Cardiac muscle cell (in vitro differentiated cells and primary cell): ENCODE results near the gene SH3RF3. TPM values are rescaled to one million over a fixed set of nuclear protein-coding genes. Genes with fewer than 3 reads are reported as not detected.

Source experiments
- DNase-seq, 2 donors: peaks; one replicate each; pipeline versions ENCODE4 v3.0.0 to v3.0.0-alpha.2; 2010 to 2017; ENCODE audit warnings: low read depth in 1 of 2, low spot score in 1 of 2
- H3K27ac ChIP-seq: fragments of 200-600 bp; sonication (generic); 2 replicates; pipeline ENCODE4 v1.5.1; 2016
- H3K27me3 ChIP-seq: fragments of 200-600 bp; sonication (generic); 2 replicates; pipeline ENCODE4 v1.6.0; 2016; ENCODE audit warnings: control low read depth
- H3K36me3 ChIP-seq: fragments of 200-600 bp; sonication (generic); 2 replicates; pipeline ENCODE4 v1.5.1; 2016; ENCODE audit warnings: control low read depth
- H3K4me1 ChIP-seq: fragments of 200-600 bp; sonication (generic); 2 replicates; pipeline ENCODE4 v1.8.1; 2017; ENCODE audit warnings: low read depth, mild to moderate bottlenecking, mixed run types
- H3K4me3 ChIP-seq: fragments of 200-600 bp; sonication (generic); 2 replicates; pipeline ENCODE4 v1.5.1; 2016; ENCODE audit warnings: mild to moderate bottlenecking
- H3K9me3 ChIP-seq: fragments of 200-600 bp; sonication (generic); 2 replicates; pipeline ENCODE4 v1.5.1; 2017; ENCODE audit warnings: low read depth, mild to moderate bottlenecking, control low read depth
- polyA plus RNA-seq: library from polyadenylated mRNA; unstranded; fragments of >200 nt; fragmentation: Nextera tagmentation; extraction: Ambion mirVana; gene quantifications from 2 replicates; pipeline ENCODE4 v1.2.1, GENCODE V29; 2016
- total RNA-seq: library from RNA; depleted of rRNA; stranded (reverse); fragments of >200 nt; gene quantifications from 2 replicates; pipeline ENCODE4 v1.2.3, GENCODE V29; 2016
- TF ChIP-seq, protein P1 (sequence below): IDR thresholded peaks from 2 replicates; pipeline ENCODE4 v1.5.1; 2012; ENCODE audit warnings: low read depth, mild to moderate bottlenecking, low read length

SH3RF3 gene
- total and polyA plus RNA-seq, 2 experiments from 2014 or later: 1.2 to 1.7 TPM

- Histone ChIP-seq H3K27ac (no peak overlapping the region), H3K27me3 (no peaks in the 10 kb centered on the region), H3K4me1 (no peaks in the 10 kb centered on the region), H3K36me3 (no peaks in the 10 kb centered on the region), H3K4me3 (no peak overlapping the region), H3K9me3 (no peaks in the 10 kb centered on the region)
- DNase-seq: peak in 1 of 2 donors; percentile 72
- TF ChIP-seq, protein P1, sequence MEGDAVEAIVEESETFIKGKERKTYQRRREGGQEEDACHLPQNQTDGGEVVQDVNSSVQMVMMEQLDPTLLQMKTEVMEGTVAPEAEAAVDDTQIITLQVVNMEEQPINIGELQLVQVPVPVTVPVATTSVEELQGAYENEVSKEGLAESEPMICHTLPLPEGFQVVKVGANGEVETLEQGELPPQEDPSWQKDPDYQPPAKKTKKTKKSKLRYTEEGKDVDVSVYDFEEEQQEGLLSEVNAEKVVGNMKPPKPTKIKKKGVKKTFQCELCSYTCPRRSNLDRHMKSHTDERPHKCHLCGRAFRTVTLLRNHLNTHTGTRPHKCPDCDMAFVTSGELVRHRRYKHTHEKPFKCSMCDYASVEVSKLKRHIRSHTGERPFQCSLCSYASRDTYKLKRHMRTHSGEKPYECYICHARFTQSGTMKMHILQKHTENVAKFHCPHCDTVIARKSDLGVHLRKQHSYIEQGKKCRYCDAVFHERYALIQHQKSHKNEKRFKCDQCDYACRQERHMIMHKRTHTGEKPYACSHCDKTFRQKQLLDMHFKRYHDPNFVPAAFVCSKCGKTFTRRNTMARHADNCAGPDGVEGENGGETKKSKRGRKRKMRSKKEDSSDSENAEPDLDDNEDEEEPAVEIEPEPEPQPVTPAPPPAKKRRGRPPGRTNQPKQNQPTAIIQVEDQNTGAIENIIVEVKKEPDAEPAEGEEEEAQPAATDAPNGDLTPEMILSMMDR: no peak
These were observed 138.2 kb downstream of the SH3RF3 start for GRCh38 chr2:109266998-109267854.

DNA sequence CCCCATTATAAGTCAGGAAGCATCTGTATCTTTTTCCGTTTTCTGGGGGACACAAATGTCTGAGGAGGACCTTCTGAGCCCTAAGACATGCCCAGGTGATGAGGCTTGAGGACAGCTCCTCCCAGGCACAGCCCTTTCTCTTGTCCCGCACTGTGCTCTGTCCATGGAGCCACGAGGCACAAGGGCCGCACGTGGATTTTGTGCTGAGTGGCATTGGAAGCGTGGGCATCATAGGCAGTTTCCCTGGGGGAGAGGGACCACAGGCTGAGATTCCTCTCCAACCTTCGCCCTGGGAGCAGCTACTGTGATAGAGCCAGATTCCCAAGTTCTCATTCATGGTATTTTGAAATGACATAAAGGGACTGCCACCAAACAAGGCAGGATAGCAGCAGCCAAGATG is 139.9 kb downstream of the SH3RF3 start:
- H3K4me1 ChIP-seq: no peaks in the 10 kb centered on the region
- H3K27me3 ChIP-seq: no peaks in the 10 kb centered on the region
- DNase-seq: no peak
- no peaks in the 10 kb centered on the region for H3K36me3 ChIP-seq
- H3K4me3 ChIP-seq: no peak overlapping the region
- H3K9me3 ChIP-seq: no peaks in the 10 kb centered on the region
- TF ChIP-seq, protein P1: no peak
- no peak overlapping the region for H3K27ac ChIP-seq

GRCh38 chr2:109269706-109270504 is 140.9 kb downstream of the SH3RF3 start:
- Histone ChIP-seq H3K27me3 (no peaks in the 10 kb centered on the region), H3K4me3 (no peak overlapping the region), H3K27ac (no peak overlapping the region), H3K36me3 (no peaks in the 10 kb centered on the region), H3K9me3 (no peaks in the 10 kb centered on the region), H3K4me1 (no peaks in the 10 kb centered on the region)
- DNase-seq: no peak
- TF ChIP-seq, protein P1: no peak

DNA sequence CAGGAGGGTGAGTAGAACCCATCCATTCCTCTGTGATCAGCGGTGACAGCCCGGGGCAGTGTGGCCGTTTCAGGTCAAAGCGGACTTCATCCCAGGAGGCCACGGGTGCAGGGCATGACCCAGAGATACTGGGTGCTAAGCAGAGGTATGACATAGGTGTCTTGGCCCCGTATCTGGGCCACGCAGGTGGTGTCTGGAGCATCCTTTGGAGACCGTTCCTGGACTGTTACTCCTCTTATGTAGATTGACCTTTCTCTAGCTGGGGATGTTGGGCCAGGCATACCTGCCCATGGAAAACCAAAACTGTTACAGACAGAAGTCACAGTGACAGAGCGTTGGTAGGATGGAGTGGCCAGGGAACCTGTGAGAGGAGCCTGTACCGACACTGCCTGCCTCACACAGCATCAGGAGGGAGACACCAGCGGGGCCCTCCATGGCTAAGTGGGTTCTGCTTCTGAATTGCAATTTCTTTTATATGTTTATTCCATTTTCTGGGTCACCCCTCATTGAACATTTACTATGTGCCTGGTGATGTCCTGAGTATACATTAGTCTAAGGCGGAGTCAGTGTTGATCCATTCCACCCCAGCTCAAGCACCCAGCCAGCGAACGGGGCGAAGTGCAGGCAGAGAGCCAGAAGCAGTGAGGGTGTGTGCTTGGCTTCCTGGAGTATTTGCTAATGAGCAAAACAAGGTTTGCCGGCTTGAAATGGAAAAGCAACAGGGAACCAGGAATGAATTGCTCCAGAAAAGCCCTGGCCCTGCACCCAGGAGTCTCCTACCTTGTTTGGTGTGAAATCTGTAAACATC is 141.7 kb downstream of the SH3RF3 start:
- H3K9me3 ChIP-seq: no peaks in the 10 kb centered on the region
- no peaks in the 10 kb centered on the region for H3K27me3 ChIP-seq
- no peak overlapping the region for H3K27ac ChIP-seq
- no peaks in the 10 kb centered on the region for H3K4me1 ChIP-seq
- H3K4me3 ChIP-seq: no peak overlapping the region
- DNase-seq: peak in 1 of 2 donors; percentile 33
- TF ChIP-seq, protein P1: no peak
- no peaks in the 10 kb centered on the region for H3K36me3 ChIP-seq

GRCh38 chr2:109271920-109272319 is 142.9 kb downstream of the SH3RF3 start:
- H3K4me1 ChIP-seq: no peaks in the 10 kb centered on the region
- H3K36me3 ChIP-seq: no peaks in the 10 kb centered on the region
- no peak for DNase-seq
- no peaks in the 10 kb centered on the region for H3K27me3 ChIP-seq
- H3K27ac ChIP-seq: no peak overlapping the region
- H3K9me3 ChIP-seq: no peaks in the 10 kb centered on the region
- no peak overlapping the region for H3K4me3 ChIP-seq
- TF ChIP-seq, protein P1: no peak
